Epithelial cell of esophagus (primary cell): Measurements from ENCODE around the gene DDX24.

ENCODE experiments used
- DNase-seq: peaks from one replicate; pipeline ENCODE4 v3.0.0; 2010; ENCODE audit warnings: low read depth
- H3K4me3 ChIP-seq: 2 replicates; pipeline ENCODE4 v1.5.1; 2011; ENCODE audit warnings: mild to moderate bottlenecking, low read length, control low read depth
- CTCF ChIP-seq: IDR thresholded peaks from 2 replicates; pipeline ENCODE4 v1.5.1; 2011; ENCODE audit warnings: low read depth, mild to moderate bottlenecking, low read length, control low read depth, inconsistent platforms; ENCODE audit not compliant: insufficient read depth; ENCODE audit errors: missing control alignments

DDX24 gene

GRCh38 chr14:94043756-94044475 is 37.1 kb downstream of the DDX24 start:
- no peak for TF ChIP-seq CTCF
- H3K4me3 ChIP-seq = no peak overlapping the region
- no peak for DNase-seq

- no peak for DNase-seq
- no peak for TF ChIP-seq CTCF
- H3K4me3 ChIP-seq = no peak overlapping the region
Observed at GRCh38 chr14:94043111-94043755, 37.8 kb downstream of the DDX24 start.

GRCh38 chr14:94042433-94043091 is 38.4 kb downstream of the DDX24 start:
- no peak for TF ChIP-seq CTCF
- DNase-seq = no peak

GRCh38 chr14:94041551-94042346 is 39.3 kb downstream of the DDX24 start:
- H3K4me3 ChIP-seq = no peak overlapping the region
- peak; percentile 20 for DNase-seq
- no peak for TF ChIP-seq CTCF

More at GRCh38 chr14:94042433-94043091, 38.4 kb downstream of the DDX24 start:
- H3K4me3 ChIP-seq = no peak overlapping the region

GRCh38 chr14:94040796-94041195 is 40.2 kb downstream of the DDX24 start:
- DNase-seq = no peak
- no peak overlapping the region for H3K4me3 ChIP-seq
- no peak for TF ChIP-seq CTCF

- DNase-seq = no peak
- H3K4me3 ChIP-seq = no peak overlapping the region
- no peak for TF ChIP-seq CTCF
Observed at GRCh38 chr14:94040247-94040646, 40.8 kb downstream of the DDX24 start.
